SK-N-SH (cell line): ENCODE results near the gene OTUB1. TPM values are rescaled to one million over a fixed set of nuclear protein-coding genes. Genes with fewer than 3 reads are reported as not detected.
A peak's percentile ranks its signal among the peaks of the same experiment; 100 is the strongest.

Experiments
- CTCF ChIA-PET: fragments of 300-600, 350-600 bp; formaldehyde crosslinking; extraction: SDS; loops from one replicate; lab custom pipeline; 2021; lab: Yijun Ruan, JAX
- POLR2A ChIA-PET: fragments of 350-600 bp; sonication (Branson Sonifier 250); formaldehyde crosslinking; extraction: SDS; loops from one replicate; lab custom pipeline; 2020; ENCODE audit warnings: antibody characterized with exemption, inconsistent platforms; lab: Yijun Ruan, JAX
- DNase-seq: peaks from one replicate; pipeline ENCODE4 v3.0.0; 2012
- H2AFZ ChIP-seq: fragments of 200-600 bp; sonication (generic); 2 replicates; pipeline ENCODE4 v1.8.1; 2016; ENCODE audit warnings: antibody characterized with exemption, mild to moderate bottlenecking, low read depth
- H3F3A ChIP-seq: fragments of 200-600 bp; sonication (generic); replicated peaks from 2 replicates; pipeline ENCODE3; 2016; ENCODE audit warnings: antibody characterized with exemption, mild to moderate bottlenecking; ENCODE audit not compliant: insufficient read depth
- H3K27ac ChIP-seq, 2 experiments: fragments of 200-500 bp in 1 of 2; fragments of 200-600 bp in 1 of 2; sonication (Bioruptor generic) in 1 of 2; sonication (generic), shearing (Covaris generic) in 1 of 2; 2 replicates each; pipeline versions ENCODE4 v1.5.1 to v1.6.1; 2014 to 2016; ENCODE audit warnings: low read depth in 2 of 2, inconsistent platforms in 1 of 2, low read length in 1 of 2, mild to moderate bottlenecking in 1 of 2, mixed read lengths in 1 of 2
- H3K27me3 ChIP-seq: fragments of 200-600 bp; sonication (generic), shearing (Covaris generic); 2 replicates; pipeline ENCODE4 v1.6.1; 2016; ENCODE audit warnings: mixed run types; ENCODE audit not compliant: insufficient read depth
- H3K36me3 ChIP-seq, 2 experiments: fragments of 200-500 bp in 1 of 2; fragments of 200-600 bp in 1 of 2; sonication (Bioruptor generic) in 1 of 2; sonication (generic) in 1 of 2; replicated peaks in 1 of 2; 2 replicates each; pipeline versions ENCODE3 to v1.5.1; 2014 to 2016; ENCODE audit warnings: low read length in 1 of 2, mild to moderate bottlenecking in 1 of 2; ENCODE audit not compliant: insufficient read depth in 2 of 2, control insufficient read depth in 1 of 2
- H3K4me1 ChIP-seq, 2 experiments: fragments of 200-500 bp in 1 of 2; fragments of 200-600 bp in 1 of 2; sonication (Bioruptor generic) in 1 of 2; sonication (generic), shearing (Covaris generic) in 1 of 2; 2 replicates each; pipeline versions ENCODE4 v1.5.1 to v1.6.1; 2014 to 2016; ENCODE audit warnings: low read depth in 1 of 2, low read length in 1 of 2, mixed run types in 1 of 2; ENCODE audit not compliant: insufficient read depth in 2 of 2, control insufficient read depth in 1 of 2
- H3K4me2 ChIP-seq: fragments of 200-600 bp; sonication (generic), shearing (Covaris generic); 2 replicates; pipeline ENCODE4 v1.6.1; 2017; ENCODE audit warnings: mixed run types
- H3K4me3 ChIP-seq, 2 experiments: fragments of 200-500 bp in 1 of 2; fragments of 200-600 bp in 1 of 2; sonication (Bioruptor generic) in 1 of 2; sonication (generic), shearing (Covaris generic) in 1 of 2; 2 replicates each; pipeline versions ENCODE4 v1.5.1 to v1.8.1; 2014 to 2016; ENCODE audit warnings: low read depth in 2 of 2, inconsistent platforms in 1 of 2, low read length in 1 of 2, mild to moderate bottlenecking in 1 of 2, mixed read lengths in 1 of 2, moderate library complexity in 1 of 2
- H3K79me2 ChIP-seq: fragments of 200-600 bp; sonication (generic); 2 replicates; pipeline ENCODE4 v1.8.1; 2017; ENCODE audit warnings: mild to moderate bottlenecking; ENCODE audit not compliant: insufficient read depth
- H3K9ac ChIP-seq: fragments of 200-600 bp; sonication (generic); 2 replicates; pipeline ENCODE4 v1.6.1; 2017; ENCODE audit warnings: mixed run types
- H3K9me2 ChIP-seq: fragments of 200-600 bp; sonication (generic); 2 replicates; pipeline ENCODE4 v1.6.1; 2017; ENCODE audit warnings: mixed run types
- H3K9me3 ChIP-seq: fragments of 200-600 bp; sonication (generic); 2 replicates; pipeline ENCODE4 v1.6.1; 2017; ENCODE audit warnings: mixed run types, mild to moderate bottlenecking, moderate library complexity
- H4K20me1 ChIP-seq: fragments of 200-600 bp; sonication (generic); 2 replicates; pipeline ENCODE4 v1.6.1; 2017; ENCODE audit warnings: mild to moderate bottlenecking, mixed run types; ENCODE audit not compliant: insufficient read depth
- CHD2 ChIP-seq: fragments of 150-350 bp; IDR thresholded peaks from 2 replicates; pipeline ENCODE4 v1.6.1; 2018; ENCODE audit warnings: low read length; ENCODE audit not compliant: partially characterized antibody
- CTCF ChIP-seq: fragments of 200-600 bp; sonication (generic); IDR thresholded peaks from 2 replicates; pipeline ENCODE4 v1.6.1; 2017; ENCODE audit warnings: antibody characterized with exemption, mild to moderate bottlenecking, moderate library complexity
- EP300 ChIP-seq, 2 experiments: IDR thresholded peaks; 2 replicates each; pipeline versions ENCODE4 v1.4.0 to v1.6.1; 2012; ENCODE audit warnings: borderline replicate concordance in 1 of 2, low read depth in 1 of 2, low read length in 1 of 2
- IRF3 ChIP-seq: fragments of 150-350 bp; IDR thresholded peaks from 2 replicates; pipeline ENCODE4 v1.6.1; 2016; ENCODE audit warnings: mild to moderate bottlenecking, low read depth, low read length
- MXI1 ChIP-seq: IDR thresholded peaks from 2 replicates; pipeline ENCODE4 v1.6.1; 2012; ENCODE audit warnings: mild to moderate bottlenecking, low read depth, low read length, improper control_type of control experiment
- NFIC ChIP-seq: IDR thresholded peaks from 2 replicates; pipeline ENCODE4 v1.4.0; 2012; ENCODE audit warnings: borderline replicate concordance
- NRF1 ChIP-seq: IDR thresholded peaks from 2 replicates; pipeline ENCODE4 v1.6.1; 2012; ENCODE audit warnings: low read depth, mild to moderate bottlenecking, low read length
- RCOR1 ChIP-seq: fragments of 150-350 bp; IDR thresholded peaks from 2 replicates; pipeline ENCODE4 v1.6.1; 2017; ENCODE audit warnings: antibody characterized with exemption, low read length
- RXRA ChIP-seq: IDR thresholded peaks from 2 replicates; pipeline ENCODE4 v1.4.0; 2012; ENCODE audit warnings: low read depth, mild to moderate bottlenecking, borderline replicate concordance
- SIN3A ChIP-seq: IDR thresholded peaks from 2 replicates; pipeline ENCODE4 v1.6.1; 2012; ENCODE audit warnings: low read depth, mild to moderate bottlenecking, low read length, moderate library complexity, borderline replicate concordance
- TCF12 ChIP-seq: IDR thresholded peaks from 2 replicates; pipeline ENCODE4 v1.4.0; 2012
- USF1 ChIP-seq: IDR thresholded peaks from 2 replicates; pipeline ENCODE4 v1.4.0; 2012; ENCODE audit warnings: low read depth, borderline replicate concordance
- ZBTB33 ChIP-seq: IDR thresholded peaks from 2 replicates; pipeline ENCODE4 v1.4.0; 2012; ENCODE audit warnings: low read depth, borderline replicate concordance
- WGBS: methylation state at CpG from one replicate; pipeline ENCODE4 v1.1.6; 2017; ENCODE audit warnings: low lambda C conversion rate; 5-methylcytosine and 5-hydroxymethylcytosine counted together
- polyA plus RNA-seq, 3 experiments: library from polyadenylated mRNA; depleted of rRNA; stranded (reverse); fragments of >200 nt; gene quantifications; 2 replicates each; pipeline ENCODE4 v1.2.3, GENCODE V29; 2012

Gene OTUB1
- polyA plus RNA-seq, 1 of the 3 experiments (the other 2 are of a cell fraction), result 183 TPM

GRCh38 chr11:63938479-63939396 is 47.5 kb upstream of the OTUB1 start, which contains the start of gene NAA40 (continued):
- no peak for TF ChIP-seq CTCF
- TF ChIP-seq NFIC, result 0 out of 2 replicates have a peak, but pooled peaks have one; percentile 27
- peak; percentile 92 for TF ChIP-seq SIN3A
- no peak; a peak in 1 of 4 replicates for TF ChIP-seq EP300 (IDR thresholded peaks at IDR 0.05; ENCODE audit: borderline replicate concordance in 1 of 2, low read depth in 1 of 2, low read length in 1 of 2)
- peak; percentile 86 for TF ChIP-seq USF1
- TF ChIP-seq, all 33 proteins: peak for 9

- Histone ChIP-seq H4K20me1 (peaks cover 16% of the 10 kb centered on the region; the same call in 1 of the 2 replicates), H3K79me2 (peaks cover 54% of the 10 kb centered on the region), H3K9me3 (no peaks in the 10 kb centered on the region), H3K36me3 (peaks cover 0 to 2% of the 10 kb centered on the region in 2 experiments), H3K9ac (peak overlapping the region; percentile 79)
- POLR2A ChIA-PET, result interaction anchor here (1.1 kb wide), 1 partner anchor 22 kb away, joined by 7 read pairs; the partner anchor contains the start of gene RCOR2
- no peak for TF ChIP-seq IRF3
- TF ChIP-seq MXI1, result no peak
- TF ChIP-seq RXRA, result no peak
- TF ChIP-seq RCOR1, result no peak
- TF ChIP-seq NRF1, result no peak
- no peak for TF ChIP-seq CHD2
- no peak for TF ChIP-seq TCF12
- no peak for TF ChIP-seq ZBTB33
- TF ChIP-seq, all 33 proteins: peak for 0
- DNase-seq, result no peak
- H3K4me1 ChIP-seq, result peaks cover 12 to 17% of the 10 kb centered on the region in 2 experiments; a peak in 2 of 4 replicates
- peak overlapping the region; percentile 99 for H3K4me2 ChIP-seq
- H3K27ac ChIP-seq, result peak overlapping the region; percentile 42 to 82; a peak in 3 of 4 replicates
- peak overlapping the region; percentile 69 to 79 for H3K4me3 ChIP-seq
- no peaks in the 10 kb centered on the region for H3K9me2 ChIP-seq
- CTCF ChIA-PET, result interaction anchor here (0.9 to 2.9 kb wide), 7 partner anchors 13 to 171 kb away, joined by 3 to 14 read pairs (median 3); partner anchors contain the start of genes RCOR2 and ZFTA
- no peaks in the 10 kb centered on the region for H3F3A ChIP-seq
- H3K27me3 ChIP-seq, result no peaks in the 10 kb centered on the region
- 7% methylated on average over 22 of the region's 26 CpGs for WGBS
- H2AFZ ChIP-seq, result peak overlapping the region; percentile 74; the same call in 1 of the 2 replicates
Observed at GRCh38 chr11:63939397-63939891, 46.8 kb upstream of the OTUB1 start.
